PFSK-1 (cell line): ENCODE data around the gene ST8SIA6.

Experiments used
- FOXP2 ChIP-seq: optimal IDR thresholded peaks from 2 replicates; pipeline ENCODE3; 2011; ENCODE audit warnings: borderline replicate concordance, control low read depth, inconsistent platforms; ENCODE audit not compliant: insufficient read depth; ENCODE audit errors: extremely low read length, extremely low read depth
- POLR2AphosphoS5 ChIP-seq: IDR thresholded peaks from 2 replicates; pipeline ENCODE4 v1.6.1; 2012; ENCODE audit warnings: low read depth, mild to moderate bottlenecking, control low read depth, low read length, moderate library complexity
- SIN3A ChIP-seq: IDR thresholded peaks from 2 replicates; pipeline ENCODE4 v1.6.1; 2012; ENCODE audit warnings: mild to moderate bottlenecking, low read length, moderate library complexity, borderline replicate concordance; ENCODE audit not compliant: insufficient read depth
- TAF1 ChIP-seq: IDR thresholded peaks from 2 replicates; pipeline ENCODE4 v1.6.1; 2012; ENCODE audit warnings: low read length, control low read depth, borderline replicate concordance; ENCODE audit not compliant: insufficient read depth
- TF ChIP-seq, protein P1 (sequence below), 2 experiments: IDR thresholded peaks; 2 replicates each; pipeline versions ENCODE4 v1.6.1 to v1.8.0; 2011 to 2012; ENCODE audit warnings: low read depth in 2 of 2, low read length in 2 of 2, control low read depth in 1 of 2, inconsistent platforms in 1 of 2, mild to moderate bottlenecking in 1 of 2, moderate library complexity in 1 of 2; ENCODE audit not compliant: insufficient read depth in 1 of 2

The ST8SIA6 gene

DNA sequence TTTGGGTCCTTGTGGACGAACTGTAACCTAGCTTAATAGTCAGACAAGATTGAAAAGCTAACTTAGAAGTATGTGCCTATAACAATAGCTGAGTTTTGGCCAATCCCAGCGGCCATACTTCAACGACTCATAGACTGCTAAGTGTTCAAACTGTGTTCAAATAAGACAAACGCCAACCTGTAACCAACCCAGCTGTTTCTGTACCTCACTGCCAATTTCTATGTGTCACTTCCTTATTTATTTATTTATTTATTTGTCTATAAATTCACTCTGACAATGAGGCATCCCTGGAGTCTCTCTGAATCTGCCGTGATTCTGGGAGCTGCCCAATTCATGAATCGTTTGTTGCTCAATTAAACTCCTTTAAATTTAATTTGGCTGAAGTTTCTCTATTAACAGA, 21.7 kb downstream of the ST8SIA6 start:
- TF ChIP-seq POLR2AphosphoS5, result no peak
- no peak for TF ChIP-seq TAF1
- TF ChIP-seq SIN3A, result no peak
- no peak for TF ChIP-seq FOXP2
- TF ChIP-seq, protein P1, sequence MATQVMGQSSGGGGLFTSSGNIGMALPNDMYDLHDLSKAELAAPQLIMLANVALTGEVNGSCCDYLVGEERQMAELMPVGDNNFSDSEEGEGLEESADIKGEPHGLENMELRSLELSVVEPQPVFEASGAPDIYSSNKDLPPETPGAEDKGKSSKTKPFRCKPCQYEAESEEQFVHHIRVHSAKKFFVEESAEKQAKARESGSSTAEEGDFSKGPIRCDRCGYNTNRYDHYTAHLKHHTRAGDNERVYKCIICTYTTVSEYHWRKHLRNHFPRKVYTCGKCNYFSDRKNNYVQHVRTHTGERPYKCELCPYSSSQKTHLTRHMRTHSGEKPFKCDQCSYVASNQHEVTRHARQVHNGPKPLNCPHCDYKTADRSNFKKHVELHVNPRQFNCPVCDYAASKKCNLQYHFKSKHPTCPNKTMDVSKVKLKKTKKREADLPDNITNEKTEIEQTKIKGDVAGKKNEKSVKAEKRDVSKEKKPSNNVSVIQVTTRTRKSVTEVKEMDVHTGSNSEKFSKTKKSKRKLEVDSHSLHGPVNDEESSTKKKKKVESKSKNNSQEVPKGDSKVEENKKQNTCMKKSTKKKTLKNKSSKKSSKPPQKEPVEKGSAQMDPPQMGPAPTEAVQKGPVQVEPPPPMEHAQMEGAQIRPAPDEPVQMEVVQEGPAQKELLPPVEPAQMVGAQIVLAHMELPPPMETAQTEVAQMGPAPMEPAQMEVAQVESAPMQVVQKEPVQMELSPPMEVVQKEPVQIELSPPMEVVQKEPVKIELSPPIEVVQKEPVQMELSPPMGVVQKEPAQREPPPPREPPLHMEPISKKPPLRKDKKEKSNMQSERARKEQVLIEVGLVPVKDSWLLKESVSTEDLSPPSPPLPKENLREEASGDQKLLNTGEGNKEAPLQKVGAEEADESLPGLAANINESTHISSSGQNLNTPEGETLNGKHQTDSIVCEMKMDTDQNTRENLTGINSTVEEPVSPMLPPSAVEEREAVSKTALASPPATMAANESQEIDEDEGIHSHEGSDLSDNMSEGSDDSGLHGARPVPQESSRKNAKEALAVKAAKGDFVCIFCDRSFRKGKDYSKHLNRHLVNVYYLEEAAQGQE (IDR thresholded peaks at IDR 0.05; ENCODE audit: insufficient read depth in 1 of 2, low read depth in 2 of 2, low read length in 2 of 2), result no peak

DNA sequence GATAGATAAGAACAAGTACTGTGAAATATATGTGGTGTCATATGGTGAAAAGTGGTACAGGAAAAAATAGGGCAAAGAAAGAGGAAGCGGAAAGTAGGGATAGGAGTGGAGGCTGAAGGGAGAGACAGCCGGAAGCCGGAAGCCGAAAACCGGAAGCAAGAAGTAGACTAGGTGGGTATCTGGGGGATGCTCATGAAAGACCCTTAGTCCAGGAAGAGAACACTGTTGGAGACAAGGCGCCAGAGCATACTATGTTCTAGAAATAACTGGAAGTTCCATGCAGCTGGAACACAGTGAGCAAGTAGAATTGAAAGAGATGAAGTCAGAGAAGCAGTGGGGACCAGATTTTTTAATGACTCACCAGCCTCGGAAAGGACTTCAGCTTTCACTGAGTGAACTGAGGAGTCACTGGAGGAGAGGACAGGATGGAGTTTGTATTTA, 22.5 kb downstream of the ST8SIA6 start:
- TF ChIP-seq SIN3A (no peak), FOXP2 (no peak), TAF1 (no peak), POLR2AphosphoS5 (no peak)
- TF ChIP-seq, protein P1 (IDR thresholded peaks at IDR 0.05; ENCODE audit: insufficient read depth in 1 of 2, low read depth in 2 of 2, low read length in 2 of 2), result no peak

DNA sequence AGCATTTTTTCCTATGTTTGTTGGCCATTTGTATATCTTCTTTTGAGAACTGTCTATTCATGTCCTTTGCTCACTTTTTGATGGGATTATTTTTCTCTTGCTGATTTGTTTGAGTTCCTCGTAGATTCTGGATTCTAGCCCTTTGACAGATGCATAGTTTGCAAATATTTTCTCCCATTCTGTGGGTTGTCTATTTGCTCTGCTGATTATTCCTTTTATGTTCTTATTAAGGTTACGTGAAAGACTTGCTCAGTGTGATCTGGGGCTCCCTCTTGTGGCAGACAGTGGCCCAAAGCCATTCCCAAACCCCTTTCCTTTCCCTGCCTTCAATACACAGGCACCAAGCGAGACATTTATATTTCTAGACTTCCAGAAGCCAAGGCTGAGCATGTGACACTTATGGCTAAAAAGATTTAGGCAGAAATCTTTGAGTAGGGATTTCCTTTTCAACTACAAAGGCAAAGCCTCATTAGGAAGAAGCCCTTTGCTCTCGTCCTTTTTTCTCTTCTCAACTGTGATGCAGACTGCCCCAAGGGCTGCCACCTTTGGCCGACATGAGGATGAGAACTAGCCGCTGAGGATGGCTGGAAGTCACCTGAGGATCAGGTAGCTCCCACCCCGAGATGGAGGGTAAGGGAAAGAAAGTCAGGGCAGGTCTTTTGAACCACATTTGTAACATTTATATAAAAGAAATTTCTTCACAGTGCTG, 23.6 kb downstream of the ST8SIA6 start:
- TF ChIP-seq FOXP2 (no peak), SIN3A (no peak), POLR2AphosphoS5 (no peak), TAF1 (no peak)
- TF ChIP-seq, protein P1 (IDR thresholded peaks at IDR 0.05; ENCODE audit: insufficient read depth in 1 of 2, low read depth in 2 of 2, low read length in 2 of 2), result no peak

DNA sequence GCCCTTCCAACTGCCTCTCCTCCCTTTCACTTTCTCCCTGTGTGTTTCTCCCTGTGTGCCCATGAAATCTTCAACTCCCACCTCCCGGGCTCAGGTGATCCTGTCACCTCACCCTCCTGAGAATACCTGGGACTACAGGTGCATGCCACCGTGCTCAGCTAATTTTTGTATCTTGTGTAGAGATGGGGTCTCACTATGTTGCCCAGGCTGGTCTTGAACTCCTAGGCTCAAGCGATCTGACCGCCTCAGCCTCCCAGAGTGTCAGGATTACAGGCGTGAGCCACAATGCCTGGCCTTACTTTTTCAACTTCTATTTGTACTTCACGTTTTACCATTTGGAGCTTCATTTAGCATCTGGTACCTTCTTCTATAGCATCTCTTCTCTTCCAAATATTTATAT, 24.9 kb downstream of the ST8SIA6 start:
- TF ChIP-seq SIN3A, result no peak
- no peak for TF ChIP-seq TAF1
- TF ChIP-seq POLR2AphosphoS5, result no peak
- TF ChIP-seq FOXP2, result no peak
- TF ChIP-seq, protein P1 (IDR thresholded peaks at IDR 0.05; ENCODE audit: insufficient read depth in 1 of 2, low read depth in 2 of 2, low read length in 2 of 2), result no peak
